NCI-H524 (cell line): Measurements from ENCODE around the gene ZNF444.

Experiments used
- DNase-seq, 2 experiments: peaks; one replicate each; lab custom pipeline; 2025; lab: John Stamatoyannopoulos, UW

The ZNF444 gene

DNA sequence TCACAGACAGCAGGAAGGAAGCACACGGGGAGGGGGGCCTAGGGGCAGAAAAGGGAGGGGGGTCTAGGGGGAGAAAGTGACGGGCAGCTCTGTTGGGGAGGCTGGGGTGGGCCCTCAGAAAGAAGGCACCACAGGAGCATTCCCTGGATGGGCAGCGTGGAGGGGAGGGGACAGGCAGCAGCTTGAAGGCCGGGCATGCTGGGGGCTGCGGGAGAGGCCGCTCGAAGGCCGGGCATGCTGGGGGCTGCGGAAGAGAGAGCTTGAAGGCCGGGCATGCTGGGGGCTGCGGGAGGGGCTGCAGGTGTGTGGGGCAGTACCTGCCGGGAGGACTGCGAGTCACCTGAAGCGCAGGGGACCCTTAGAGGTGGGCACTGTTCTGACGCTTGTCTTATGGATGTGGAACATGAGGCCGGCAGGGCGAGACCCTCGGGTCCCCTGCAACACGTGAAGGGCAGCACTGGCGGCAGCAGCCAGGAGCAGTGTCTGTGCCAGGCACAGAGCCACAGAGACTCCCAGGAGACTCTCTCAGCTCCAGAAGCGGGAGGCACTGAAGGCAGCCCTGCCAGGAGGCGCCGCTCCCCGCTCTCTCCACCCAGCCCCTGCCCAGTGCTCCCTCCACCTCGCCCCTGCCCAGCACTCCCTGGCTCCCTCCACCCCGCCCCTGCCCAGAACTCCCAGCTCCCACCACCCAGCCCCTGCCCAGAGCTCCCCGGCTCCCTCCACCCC is 33.3 kb upstream of the ZNF444 start:
- DNase-seq, result no peak

DNA sequence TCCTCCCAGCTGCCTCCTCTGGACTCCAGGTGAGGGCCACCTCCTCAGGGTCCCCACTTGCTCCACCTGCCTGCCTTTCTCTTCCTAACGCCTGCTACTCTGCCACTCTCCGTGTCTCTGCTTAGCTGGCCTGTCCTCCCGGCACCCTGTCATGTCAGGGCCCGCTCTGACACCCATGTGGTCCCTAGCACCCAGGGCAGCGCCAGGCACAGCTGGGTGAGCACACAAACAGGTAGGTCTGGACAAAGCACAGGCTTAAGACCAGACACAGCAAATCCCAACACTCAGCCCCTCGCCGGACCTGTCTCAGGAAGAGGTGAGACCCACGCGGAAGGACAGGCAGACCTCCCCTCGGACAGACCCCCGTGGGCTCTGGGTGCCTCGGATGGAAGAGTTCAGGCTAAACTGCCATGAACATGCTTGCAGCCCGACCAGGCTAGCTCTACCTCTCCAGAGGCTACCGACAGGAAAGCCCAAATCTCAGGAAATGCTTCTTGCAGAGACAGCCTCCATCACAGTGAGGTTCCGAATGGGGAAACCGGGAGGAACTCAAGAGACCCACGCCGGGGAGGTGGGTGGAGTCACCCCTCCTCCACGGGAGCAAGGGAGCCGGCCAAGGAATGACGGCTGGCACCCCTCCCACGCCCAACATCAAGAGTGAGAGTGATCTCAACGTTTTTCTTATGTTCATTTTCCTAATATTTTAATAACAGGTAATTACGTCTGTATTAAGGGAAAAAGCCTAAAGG is 32.5 kb upstream of the ZNF444 start:
- no peak for DNase-seq

DNA sequence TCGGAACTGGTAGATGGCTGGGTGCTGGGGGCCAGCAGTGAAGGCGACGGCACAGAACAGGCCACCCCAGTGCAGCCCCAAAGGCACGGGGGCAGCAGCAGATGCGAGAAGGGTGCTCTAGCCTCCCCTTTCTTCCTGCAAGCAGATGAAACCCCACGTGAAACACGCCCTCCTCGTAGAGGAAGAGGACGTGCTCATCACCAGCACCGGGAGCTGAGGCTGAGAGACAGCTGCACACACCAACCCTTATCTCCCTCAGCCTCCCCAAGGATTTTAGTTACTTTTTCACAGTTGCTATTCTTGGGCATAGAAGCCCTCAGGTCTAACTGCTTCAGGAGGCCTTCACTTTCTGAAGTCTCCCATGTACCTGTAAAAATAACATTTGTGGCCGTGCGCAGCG is 31.9 kb upstream of the ZNF444 start:
- DNase-seq, result no peak

DNA sequence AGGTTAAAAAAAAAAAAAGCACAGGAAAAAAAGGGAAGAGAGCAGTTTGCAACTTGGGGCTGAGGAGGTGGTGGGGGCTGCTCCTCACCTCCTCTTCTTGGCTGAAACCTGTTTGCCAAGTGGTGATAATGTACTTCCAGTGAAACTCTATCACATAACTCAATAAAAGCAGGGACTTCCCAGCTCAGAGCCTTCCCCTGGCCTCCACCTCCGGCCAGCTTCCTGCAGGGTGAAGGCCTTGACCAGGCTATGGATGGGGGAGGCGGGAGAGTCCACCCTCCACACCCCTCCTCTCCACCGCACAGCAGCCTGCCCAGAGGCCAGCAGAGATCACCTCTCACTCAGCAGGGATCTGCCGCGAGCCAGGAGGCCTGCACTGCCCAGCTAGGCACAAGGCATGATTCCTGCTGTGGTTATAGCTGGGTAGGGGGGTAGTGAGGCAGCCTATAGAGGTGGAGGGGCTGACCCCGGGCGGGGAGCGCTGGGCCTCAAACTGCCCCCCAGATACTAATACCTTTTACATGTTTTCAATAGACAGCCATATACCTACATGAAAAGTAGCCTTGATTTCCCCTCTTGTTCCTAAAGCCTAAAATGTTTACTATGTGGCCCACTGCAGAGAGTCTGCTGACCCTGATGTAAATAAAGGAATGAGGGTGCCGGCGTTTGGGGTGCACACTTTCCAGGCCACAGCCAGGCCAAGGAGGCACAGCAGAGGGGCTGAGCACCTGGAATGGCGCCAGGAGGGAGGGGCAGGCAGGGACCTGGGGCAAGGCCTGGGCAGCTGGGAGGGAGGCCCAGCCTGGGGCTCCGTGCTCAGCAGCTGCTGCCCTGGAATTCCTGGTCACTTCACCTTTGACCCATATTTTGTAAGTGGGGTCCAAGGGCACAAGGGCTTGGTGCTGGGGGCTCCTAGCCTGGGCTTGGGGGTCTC is 30.3 kb upstream of the ZNF444 start:
- no peak for DNase-seq

DNA sequence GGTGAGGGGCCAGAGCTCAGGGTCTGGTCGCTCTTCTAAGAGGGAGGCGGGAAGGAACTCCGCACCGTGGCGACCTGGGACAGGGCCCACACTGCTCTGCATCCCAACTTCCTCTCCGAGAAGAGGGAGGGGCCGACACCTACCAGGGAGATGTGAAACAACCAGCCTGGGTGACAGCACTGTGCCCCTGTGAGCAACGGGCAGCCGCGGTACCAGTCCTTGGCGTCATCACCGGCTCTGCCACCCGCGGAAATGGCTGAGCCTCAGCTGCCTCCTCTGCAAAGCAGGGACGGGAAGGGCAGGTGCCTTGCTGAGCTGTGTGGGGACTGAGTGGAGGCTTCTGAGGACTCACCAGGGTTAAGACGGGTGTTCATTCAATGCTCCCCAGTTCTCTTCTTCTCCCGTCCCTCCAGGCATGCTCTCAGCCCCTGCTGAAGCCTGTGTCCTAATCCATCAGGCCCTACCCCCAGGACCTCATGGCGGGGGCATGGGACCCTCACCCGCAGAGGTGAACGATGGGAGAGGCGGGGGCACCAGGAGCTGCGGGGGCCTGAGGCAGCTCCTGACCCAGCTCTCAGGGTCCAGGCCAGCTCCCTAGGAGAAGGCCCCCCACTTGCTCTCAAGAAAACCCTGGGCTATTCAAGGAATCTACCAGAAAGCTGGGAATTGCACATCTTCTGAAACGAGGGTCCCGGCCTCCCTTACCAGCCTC is 29.3 kb upstream of the ZNF444 start:
- no peak for DNase-seq

DNA sequence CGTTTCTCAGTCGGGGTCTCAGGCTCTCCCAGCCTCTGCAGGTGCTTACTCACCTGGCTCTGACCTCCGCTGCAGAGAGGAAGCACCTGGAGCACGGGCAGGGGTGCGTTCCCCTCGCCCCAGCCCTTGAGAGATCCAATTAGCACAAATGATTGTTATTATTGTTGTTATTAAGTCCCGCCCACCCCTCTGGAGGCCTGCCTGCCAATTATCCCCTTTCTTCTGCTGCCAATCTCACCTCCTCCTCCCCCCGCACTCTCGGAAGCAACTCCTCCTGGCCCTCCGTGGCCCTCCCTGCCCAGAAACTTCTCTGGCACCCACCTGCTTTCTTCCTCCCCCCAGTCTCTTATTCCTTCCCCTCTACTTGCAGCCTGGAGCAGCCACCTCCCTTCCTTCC is 28.8 kb upstream of the ZNF444 start:
- no peak for DNase-seq

DNA sequence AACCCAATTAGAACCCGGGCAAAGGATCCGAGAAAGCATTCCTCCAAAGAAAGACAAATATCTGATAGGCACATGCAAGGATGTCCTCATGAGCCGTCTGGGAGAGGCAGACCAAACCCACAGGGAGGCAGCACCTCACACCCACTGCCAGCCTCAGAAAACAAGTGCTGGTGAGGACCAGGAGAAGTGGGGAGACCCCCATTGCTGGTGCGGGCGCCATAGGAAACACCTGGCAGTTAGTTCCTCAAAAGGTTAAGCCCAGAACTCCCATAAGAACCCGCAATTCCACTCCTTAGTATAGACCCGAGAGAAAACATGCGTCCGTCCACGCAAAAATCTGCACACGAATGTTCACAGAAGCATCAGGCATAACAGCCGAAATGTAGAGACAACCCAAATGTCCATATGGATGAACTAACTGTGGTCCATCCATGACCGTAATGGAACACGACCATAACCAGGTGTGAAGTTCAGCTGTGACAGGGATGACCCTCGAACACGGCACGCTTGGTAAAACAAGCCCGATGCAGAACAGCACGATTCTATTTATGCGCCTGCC is 27.9 kb upstream of the ZNF444 start:
- no peak for DNase-seq

DNA sequence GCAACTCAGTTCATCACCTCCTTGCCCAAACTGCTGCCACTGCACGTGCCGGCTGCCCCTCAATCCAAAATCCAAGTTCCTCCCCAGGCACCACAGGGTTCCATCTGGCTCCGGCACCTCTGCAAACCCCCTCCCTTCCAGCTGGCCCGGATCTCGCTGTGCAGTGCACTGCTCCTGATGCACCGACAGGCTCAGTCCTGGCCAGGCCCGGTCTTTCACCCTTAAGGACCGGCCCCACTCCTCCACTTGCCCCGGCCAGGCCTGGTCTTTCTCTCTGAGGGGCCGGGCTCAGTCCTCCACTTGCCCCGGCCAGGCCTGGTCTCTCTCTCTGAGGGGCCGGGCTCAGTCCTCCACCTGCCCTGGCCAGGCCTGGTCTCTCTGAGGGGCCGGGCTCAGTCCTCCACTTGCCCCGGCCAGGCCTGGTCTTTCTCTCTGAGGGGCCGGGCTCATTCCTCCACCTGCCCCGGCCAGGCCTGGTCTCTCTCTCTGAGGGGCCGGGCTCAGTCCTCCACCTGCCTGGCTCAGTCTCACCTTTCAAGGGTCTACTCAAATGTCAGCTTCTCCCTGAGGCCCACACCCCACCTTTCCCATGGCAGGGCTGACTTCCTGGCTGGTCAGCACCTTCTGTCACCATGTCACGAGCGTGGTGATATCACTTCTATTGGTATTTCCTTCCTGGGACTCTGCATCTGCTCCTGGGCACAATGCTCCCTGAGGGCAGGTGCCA is 26.9 kb upstream of the ZNF444 start:
- DNase-seq, result peak in 1 of 2 experiments; percentile 49

DNA sequence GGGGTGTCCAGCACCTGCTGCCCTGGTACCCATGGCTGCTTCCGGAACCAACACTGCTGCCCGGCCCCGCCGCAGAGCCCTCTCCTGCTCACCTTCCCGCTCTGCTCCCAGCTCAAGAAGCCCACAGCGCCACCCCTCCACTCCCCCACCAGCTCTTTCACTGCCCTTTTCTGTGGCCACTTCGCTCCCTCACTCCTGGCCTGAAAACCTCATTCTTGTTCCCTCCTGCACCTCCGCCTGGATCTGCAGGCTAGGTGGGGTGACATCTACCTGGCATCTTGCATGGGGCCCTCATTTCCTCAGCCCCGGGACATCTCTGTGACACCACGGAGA is 26.3 kb upstream of the ZNF444 start:
- no peak for DNase-seq

DNA sequence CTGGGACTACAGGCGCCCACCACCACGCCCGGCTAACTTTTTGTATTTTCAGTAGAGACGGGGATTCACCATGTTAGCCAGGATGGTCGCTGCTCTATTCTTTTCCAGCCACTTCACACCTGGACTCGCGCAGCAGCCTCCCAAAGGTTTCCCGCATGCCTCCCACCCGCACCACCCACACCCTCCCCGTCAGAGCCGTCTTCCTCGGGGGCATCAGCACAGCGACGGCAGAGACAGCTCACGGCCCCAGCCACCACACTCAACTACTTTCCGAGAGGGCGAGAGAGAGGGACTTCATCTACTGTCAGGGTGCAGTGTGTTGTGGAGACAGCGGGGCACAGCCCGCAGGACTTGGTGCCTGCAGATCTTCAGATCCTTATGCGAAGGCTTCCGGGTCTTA is 25.6 kb upstream of the ZNF444 start:
- DNase-seq, result no peak

DNA sequence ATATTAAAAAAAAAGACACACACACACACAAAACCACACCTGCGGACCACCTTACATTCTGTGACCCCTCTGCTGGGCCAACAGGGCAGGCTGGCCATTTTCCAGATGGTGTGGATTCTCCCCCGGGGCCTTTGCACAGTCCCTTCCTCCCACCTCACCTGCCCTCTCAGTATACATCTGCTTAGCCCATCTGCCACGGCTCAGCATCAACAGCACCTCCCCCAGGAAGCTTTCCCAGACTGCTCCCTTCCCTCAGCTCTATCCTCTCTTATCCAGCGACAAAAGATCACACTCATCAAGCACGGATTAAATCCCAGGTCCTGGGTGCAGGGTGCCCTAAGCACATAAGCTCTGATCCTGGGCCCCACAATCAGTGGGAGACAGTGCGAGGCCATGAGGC is 24.5 kb upstream of the ZNF444 start:
- DNase-seq, result peak; percentile 85 to 90

DNA sequence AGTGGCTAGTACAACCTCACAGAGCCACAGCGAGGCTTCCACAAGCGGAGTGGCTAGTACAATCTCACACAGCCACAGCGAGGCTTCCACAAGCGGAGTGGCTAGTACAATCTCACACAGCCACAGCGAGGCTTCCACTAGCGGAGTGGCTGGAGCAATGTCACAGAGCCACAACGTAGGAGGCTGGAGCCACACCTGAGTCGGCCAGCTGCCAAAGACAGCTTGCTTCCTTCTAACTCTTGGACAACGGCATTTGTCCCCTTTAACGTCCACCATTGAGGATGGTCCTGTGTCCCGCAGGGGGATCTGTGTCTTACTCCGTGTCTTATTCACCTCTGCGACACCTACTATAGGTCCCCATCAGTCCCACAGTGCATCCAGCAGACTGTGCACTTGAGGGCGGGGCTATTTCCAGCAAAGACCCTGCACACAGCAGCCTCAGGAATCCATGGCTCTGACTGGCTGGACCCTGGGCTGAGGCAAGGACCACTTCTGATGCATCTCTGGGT is 23.7 kb upstream of the ZNF444 start:
- DNase-seq, result no peak

DNA sequence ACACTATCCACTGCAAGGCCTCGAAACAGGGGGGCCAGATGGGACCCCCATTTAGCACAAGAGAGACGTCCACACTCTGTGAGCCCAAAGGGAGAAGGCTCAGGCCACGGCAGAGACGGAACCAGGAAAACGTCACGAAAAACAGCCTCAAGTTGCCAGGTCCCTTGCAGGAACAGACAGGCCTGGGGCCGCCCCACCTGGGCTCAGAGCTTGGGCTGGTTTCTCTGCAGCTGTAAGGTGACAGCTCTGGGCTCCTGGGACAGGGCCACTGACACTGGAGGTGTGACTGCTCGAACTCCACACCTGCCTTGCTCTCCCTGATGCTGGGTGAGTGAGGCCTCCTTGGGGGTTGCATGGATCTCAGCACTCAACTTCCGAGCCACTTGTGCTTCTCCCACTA is 23.2 kb upstream of the ZNF444 start:
- DNase-seq, result no peak

DNA sequence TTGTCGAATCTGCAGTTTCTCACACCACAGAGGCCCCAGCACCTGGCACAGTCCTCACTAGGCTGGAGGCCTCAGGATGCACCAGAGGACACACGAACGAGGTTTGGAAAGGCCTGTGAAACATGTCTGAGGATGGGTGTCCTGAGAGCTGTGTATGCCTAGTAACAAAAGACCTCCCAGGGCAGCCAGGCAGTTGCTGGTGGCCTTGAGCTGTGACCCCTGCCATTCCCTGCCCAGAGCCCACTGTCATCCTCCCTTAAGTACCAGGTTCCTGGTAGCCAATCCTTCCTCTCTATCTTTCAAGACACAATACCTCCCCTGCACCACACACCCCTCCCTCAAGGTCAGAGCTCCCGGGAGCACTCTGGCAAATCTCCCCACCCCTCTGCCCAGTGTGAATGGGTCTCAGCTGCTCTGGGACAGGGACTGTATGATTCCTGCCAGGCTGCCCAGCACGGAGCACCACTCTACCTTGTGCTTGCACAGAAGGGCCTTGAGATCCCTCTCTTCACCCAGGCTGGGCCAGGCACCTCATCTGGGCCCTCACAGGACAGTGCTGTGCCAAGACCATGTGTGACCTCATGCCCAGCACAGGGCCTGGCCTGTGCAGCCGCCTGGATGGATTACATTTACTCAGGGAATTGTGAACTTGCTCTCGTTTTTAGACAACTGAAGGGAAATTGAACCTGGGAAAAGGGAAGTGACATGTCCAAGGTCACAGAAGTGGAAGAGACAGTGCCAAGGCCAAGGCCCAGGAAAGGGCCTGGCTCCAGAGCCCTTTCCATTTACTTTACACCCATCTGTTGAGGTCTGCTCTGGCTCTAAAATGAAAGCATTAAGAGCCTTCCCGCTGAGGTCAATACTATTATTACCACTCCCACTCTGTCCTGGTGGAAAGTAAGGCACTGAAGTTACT is 22.2 kb upstream of the ZNF444 start:
- DNase-seq, result no peak

DNA sequence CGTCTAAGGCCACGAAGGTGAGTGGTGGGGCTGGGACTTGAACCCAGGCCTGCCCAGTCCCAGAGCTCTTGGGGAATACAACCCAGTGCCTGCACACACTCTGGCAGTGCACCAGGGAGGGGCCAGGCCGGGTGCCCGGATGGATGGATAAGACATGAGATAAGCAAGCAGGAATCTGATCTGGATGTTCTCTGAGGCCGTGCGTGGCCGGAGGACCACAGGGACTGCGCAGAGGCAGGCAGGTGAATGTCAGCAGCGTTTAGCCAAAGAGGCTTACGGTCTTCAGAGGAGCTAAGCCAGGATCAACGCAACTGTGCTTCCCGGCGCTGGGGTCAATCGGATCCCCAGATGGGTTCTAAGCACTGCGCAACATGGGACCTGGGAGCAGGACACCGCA is 21.5 kb upstream of the ZNF444 start:
- DNase-seq, result no peak

DNA sequence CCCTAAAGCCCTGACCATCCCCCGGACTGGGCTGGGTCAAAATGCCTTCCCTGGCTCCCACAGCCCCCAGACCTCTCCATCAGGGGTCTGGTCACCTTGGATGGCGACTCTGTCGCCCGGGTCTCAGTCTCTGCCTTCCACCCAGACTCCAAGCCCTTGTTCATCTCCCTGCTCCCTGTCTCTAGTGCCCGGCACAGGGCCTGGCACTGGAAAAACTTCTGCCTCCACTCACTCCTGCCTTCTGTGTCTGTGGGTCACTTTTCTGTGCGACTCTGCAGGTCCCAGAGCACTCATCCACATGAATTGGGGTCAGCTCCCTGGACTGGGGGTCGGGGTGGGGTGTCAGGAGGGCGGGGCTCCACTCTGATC is 21.1 kb upstream of the ZNF444 start:
- no peak for DNase-seq

DNA sequence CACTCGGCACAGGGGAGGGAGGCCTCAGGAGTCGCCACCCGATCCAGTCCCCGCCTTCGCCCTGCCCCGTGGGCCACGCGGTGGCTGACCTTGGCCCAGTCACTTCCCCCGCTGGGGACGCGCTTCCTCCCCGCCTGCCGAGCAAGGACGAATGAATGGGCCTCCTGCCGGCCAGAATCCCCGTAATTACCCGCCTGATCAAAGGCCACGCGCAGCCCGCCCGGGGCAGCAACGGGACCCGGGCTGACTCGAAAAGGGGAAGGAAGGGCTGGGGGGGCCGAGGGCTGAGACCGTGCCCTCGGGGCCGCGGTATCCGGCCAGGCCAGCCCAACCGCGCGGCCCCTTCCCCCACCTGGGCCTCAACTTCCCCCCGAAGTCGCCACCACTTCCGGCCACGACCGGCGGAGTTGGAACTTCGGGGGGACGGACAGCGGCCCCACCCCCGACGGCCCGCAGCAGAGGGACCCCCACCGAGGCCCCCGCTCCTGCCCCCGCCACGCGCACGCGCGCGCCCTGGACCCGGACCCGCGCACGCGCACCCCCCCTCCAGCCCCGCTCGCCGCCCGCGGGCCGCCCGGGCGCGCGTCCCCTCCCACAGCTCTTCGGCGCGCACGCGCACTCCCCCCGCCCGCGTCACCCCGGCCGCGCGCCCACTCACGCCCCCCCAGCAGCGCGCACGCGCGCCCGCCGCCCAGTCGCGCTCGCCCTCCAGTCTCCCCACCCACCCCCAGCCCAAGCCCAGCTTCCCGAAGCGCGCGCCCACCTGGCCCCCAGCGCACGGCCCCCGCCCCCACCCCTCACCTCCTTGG is 20.5 kb upstream of the ZNF444 start:
- peak; percentile 4 to 77 for DNase-seq

DNA sequence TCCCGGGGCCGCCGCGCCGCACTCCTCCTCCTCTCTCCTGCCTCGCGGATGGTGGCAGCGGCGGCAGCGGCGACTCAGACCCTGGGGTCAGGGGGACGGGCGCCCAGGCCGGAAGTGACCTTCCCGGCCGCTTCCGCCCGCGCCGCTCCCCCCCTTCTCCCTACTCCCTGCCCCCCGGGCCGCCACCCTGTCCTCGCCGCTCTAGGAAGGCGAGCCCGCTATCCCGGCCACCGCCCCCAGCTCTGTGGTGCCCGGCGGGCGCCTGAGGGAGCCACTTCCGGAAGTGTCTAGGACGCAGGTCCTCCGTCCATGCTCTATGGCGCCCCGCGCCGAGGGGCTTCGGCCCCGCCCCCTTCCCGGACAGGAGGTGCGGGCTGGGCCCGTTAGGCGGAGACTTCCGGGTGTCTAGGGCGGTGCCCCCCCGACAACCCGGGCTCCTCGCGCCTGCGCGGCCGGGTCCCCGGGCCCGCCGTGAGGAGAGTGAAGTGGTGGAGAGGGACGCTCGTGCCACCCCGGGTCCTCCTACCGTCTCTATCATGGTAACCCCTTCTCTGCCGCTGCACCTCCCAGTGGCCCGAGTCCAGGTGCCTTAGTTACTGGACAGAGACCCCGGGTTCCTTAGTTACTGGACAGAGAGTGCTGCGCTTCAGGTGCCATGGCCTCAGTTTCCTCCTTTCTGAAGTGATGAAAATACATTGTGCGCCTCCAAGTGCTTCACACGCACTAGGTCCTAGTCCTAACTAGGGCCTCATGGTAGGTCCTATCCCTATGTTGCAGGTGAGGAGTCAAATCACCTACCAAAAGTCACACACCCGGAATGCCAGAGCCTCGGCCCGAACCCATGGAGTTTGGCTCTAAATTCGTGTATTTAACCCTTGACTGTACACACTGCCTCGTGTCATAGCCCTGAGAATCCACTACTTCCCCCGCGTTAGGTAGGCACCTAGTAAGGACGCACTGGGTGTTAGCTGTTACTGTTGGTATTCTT is 19.6 kb upstream of the ZNF444 start, which contains the start of gene ZNF787:
Gene ZNF787, minus strand, starts transcription at position 116 of the 988 bp plus-strand sequence. CDS start 18,078 bp downstream, outside the sequence.
- DNase-seq, result peak; percentile 98 to 99
